Bone marrow (tissue), 2 donors: ENCODE results near the gene TRIM50.
"Not testable (repeated sequence)": the region's sequence is repeated elsewhere in the genome, so short reads cannot be mapped to it uniquely, and the experiment has no call there.

Source experiments
- DNase-seq, 2 donors: peaks; one replicate each; lab custom pipeline; 2025; lab: John Stamatoyannopoulos, UW

Gene TRIM50

DNA sequence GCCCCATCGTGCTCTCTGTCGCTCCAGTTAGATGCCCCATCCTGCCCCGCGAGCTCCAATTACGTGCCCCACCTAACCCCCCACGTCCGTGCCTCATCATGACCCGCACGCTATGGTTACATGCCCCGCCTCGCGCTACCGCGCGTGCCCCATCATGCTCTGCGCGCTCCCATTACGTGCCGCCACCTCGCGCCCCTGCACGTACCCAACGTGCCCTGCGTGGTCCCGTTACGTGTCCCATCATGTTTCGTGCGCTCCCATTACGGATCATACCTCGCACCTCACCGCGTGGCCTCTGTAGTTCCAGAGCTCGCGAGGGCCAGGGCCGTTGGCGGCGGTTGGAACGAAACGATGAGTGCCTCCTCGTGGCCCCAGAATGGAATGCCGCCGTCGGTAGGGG lies at the start of gene TRIM50, which contains the start of gene FKBP6:
Gene TRIM50 (minus strand): TSS at position 161 of the 400 bp plus-strand sequence. CDS start 3,295 bp downstream, outside the sequence.
Gene FKBP6 (plus strand): TSS at position 240 of the 400 bp plus-strand sequence. CDS start 268 bp downstream, outside the sequence.
- DNase-seq = not testable (repeated sequence)

DNA sequence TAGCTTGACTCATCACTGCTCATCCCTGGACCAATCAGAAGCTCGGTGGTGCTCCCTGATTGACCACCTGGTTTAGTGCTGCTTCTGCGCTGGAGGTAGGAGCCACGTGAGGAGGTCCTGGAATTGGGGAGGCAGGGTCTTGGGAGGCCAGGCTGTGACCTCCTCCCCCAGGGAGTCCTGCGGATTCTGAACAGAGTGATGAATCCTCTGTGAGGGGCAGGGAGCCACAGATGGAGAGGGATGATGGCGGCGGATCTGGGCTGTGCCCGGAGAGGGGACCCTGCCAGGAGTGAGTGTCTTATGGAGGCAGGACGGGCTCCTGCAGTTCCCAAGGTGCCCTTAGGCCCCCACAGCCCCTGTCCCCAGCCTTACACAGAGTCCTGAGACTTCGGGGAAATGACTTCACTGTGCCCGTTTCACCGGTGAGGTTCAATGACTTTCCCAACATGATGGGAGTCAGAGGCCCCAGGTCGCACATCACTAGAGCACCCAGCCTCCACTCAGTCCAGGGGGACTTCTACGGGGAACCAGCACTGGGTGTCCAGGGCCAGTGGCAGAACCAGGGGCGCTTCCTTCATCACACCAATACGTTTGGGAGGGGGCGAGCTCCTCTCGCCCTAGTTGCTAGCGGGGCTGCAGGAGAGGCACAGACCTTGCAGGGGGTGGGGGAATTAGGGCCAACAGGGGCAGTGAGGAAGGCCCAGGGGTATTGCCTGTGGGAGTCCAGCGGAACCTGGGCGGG lies 49.0 kb upstream of the TRIM50 start:
- DNase-seq = no peak

GRCh38 chr7:73376262-73376661 lies 48.4 kb upstream of the TRIM50 start:
- not testable (repeated sequence) for DNase-seq

- DNase-seq = no peak
Observed at GRCh38 chr7:73373741-73374140, 45.9 kb upstream of the TRIM50 start.

DNA sequence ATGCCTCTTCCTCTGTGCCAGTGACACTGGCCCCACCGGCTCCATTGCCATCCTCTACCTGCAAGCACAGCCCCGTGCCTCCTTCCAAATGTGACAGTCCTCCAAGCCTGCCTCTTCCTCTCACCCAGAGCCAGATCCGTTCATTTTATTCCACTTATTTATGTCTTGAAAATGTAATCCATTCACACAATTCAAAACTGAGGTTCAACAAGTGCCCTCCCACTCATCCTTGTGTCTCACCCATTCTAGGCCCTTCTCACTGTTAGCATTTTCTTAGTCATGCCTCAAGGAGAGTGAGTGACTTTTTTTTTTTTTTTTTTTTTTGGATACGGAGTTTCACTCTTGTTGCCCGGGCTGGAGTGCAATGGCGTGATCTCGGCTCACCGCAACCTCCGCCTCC lies 41.7 kb upstream of the TRIM50 start:
- DNase-seq = no peak

DNA sequence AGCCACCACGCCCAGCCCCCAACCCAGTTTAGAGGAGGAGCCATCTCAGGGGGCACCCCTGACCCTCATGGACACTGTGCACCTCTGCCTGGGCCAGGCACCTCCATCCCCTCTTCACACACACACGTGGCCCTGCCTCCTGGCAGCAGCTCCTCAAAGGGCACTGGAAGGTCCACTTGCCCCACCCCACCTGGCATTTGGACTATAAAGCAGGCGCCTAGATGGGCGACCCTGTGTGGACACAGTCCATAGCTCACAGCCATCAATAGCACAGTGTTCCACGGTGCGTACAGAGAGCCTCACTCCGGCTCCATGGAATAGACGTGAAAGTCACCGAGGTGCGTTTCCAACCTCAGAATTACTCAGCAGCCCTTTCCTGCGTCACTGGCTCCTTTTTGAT lies 41.1 kb upstream of the TRIM50 start:
- DNase-seq = no peak

DNA sequence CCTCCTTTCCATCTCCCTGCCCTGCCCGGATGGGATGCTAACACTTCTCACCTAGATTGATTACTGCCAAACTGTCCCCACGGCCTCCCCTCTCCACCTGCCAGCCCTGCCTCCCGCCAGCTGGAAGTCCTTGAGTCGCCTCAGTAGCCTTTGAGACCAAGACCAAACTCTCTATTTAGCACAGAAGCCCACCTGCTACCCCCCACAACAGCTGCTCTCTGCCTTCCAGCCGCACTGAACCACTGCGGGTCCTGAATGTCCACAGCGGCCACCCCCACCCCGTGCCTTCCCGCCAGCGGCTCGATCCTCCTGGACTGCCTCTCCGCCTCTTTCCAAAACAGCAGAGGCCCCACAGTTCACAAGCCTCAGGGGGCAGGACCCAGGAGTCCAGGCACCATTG lies 39.1 kb upstream of the TRIM50 start:
- DNase-seq = no peak

DNA sequence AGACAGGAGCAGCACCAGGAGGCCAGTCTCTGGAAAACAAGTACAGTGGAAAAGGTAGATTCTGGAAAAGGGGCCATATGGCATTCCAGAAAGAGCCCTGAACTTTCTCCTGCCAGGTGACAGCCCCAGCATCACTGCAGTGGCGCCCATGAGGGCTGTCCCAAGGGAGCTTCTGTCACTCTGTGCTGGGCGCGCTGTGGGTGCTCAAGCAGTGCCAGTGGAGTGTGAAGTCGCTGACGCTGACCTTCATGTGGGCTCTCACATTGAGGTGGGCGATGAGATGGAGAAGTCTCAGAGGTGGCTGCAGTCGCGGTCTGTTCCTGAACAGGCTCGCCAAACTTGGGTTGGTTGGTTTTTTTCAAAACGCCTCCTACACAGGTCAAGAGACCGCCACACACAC lies 38.2 kb upstream of the TRIM50 start:
- no peak for DNase-seq

DNA sequence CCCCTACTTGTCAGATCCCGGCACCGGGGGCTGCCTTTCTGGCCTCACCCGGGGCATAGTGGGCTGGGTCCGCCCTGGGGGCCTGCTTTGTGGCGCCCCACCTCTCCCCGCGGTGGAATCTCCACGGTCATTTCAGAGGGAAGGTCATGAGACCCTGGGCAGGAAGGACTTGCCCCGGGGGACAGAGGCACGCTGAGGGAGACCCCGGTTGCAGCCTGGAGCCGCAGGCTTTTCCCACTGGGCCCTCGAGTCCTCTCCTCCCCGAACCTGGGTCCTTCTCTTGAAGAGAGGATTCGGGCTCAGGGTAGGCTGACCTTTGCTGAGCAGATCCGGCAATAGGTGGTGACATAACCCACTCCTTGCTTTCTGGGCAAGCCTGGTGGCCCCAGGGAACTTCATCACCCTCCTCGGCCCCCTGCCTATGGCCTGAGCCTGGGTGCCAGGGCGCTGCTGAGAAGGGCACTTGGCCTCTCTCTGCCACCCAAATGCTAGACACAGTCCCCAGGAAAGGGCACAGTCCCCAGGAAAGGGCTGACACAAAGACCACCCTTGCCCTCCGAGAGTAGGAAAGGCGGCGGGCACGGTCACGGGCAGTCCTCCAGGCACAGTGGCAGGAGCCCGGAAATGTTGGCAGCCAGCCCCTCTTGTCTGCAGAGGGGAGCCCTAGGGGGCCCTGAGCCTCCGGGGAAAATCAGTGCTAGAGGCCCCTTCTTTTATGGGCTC lies 36.3 kb upstream of the TRIM50 start:
- DNase-seq = no peak

DNA sequence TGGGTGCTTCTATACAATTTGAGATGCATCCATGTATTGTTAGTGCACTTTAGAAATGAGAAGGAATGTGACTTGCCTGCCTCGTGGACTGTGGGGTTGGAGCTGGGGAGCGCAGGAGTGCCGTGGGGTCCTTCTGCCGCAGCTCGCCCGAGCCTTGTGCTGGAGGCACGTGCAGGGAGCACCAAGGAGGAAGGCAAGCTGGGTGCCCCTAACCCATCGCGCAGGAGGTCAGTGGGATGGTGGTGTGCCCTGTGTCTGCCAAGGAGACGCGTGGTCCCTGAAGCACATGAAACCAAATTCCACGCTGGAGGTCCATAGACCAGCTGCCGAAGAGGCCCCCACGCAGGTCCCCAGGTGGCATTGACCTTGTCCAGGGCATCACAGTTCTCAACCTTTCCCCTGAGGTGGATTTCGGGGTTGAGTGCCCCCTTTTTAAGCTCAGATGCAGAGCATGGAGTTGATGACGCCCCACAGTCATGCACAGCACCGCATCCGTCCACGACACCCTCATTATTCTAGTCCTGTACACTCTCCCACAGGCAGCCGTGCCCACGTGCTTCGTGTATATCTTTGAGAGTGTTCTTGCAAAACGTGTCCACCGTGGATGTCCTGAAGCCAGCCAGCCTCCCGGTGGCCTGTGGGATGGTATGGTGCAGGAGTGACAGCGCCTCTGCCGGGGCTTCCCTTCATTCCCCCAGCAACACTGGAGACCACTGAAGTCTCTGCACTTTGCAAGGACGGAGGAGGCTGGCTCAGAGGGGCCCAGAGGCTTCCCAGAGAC lies 35.5 kb upstream of the TRIM50 start:
- DNase-seq = no peak

GRCh38 chr7:73360590-73360989 lies 32.7 kb upstream of the TRIM50 start:
- DNase-seq = not testable (repeated sequence)

DNA sequence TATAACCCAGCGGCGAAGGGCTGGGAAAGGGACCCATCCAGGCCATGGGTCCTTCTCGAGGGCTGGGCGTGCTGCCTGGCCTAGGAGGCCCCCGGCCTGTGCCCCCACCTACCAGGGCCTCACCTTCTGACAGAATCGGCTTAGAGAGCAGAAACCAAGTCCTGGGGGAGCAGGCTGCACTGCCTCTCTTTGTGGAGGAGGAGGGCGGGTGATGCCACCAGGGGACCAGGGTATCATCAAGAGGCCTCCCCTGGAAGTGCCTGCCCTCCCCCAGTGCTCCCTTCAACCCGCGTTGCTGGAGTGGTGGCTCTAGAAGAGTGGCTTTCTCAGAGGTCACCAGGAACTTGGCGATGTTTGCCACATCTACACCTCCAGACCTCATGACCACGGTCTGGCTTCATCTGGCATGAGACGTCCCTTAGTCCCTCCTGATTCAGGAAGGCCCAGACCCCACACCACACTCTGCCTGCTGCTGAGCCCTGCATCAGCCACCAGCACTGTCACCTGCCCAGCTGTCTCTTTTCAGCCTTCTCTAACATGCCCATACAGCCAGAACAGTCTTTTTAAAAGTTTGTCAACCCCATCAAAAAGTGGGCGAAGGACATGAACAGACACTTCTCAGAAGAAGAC lies 32.0 kb upstream of the TRIM50 start:
- no peak for DNase-seq

DNA sequence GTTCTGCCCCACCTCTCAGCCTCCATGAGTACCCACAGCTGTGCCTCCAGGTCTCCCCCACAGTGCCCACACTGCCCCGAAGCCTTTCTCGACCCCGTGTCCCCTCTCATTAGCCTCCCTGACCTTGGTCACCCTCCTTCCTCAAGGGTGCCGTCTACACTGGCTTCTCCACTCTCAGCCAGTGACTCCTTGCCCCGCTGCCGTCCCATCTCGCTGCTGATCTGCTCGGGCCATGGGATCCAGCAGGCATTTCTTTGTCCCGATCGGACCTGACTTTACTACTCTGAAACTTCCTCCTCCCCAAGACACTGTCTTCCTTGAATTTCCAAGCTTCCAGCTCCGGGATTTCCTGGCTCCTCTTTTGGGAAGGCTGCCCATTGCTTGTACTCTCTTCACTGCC lies 31.4 kb upstream of the TRIM50 start:
- no peak for DNase-seq

GRCh38 chr7:73358590-73359275 lies 30.9 kb upstream of the TRIM50 start:
- no peak for DNase-seq

- no peak for DNase-seq
Observed at GRCh38 chr7:73356159-73356558, 28.3 kb upstream of the TRIM50 start.

- DNase-seq = no peak
Observed at GRCh38 chr7:73354821-73355220, 26.9 kb upstream of the TRIM50 start.

GRCh38 chr7:73354196-73354595 lies 26.3 kb upstream of the TRIM50 start:
- DNase-seq = no peak

GRCh38 chr7:73353243-73353642 lies 25.4 kb upstream of the TRIM50 start:
- DNase-seq = no peak

DNA sequence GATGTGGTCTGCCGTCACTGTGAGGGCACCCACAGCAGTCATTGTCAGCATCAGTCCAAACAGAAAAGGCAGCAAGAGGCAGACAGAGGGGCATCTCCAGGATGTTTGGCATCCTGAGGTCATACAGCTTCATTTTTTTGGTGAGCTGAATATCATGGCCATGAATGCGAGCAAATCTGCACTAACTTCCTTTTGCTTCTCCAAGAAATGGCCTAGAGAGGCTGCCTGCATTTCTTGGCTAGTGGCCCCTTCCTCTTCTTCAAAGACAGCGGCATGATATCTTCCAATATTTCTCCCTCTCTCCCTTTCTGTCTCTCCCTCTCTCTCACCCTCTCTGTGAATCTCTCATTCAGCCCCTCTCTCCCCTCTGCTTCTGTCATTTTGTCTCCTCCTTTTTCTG lies 24.9 kb upstream of the TRIM50 start:
- DNase-seq = no peak

DNA sequence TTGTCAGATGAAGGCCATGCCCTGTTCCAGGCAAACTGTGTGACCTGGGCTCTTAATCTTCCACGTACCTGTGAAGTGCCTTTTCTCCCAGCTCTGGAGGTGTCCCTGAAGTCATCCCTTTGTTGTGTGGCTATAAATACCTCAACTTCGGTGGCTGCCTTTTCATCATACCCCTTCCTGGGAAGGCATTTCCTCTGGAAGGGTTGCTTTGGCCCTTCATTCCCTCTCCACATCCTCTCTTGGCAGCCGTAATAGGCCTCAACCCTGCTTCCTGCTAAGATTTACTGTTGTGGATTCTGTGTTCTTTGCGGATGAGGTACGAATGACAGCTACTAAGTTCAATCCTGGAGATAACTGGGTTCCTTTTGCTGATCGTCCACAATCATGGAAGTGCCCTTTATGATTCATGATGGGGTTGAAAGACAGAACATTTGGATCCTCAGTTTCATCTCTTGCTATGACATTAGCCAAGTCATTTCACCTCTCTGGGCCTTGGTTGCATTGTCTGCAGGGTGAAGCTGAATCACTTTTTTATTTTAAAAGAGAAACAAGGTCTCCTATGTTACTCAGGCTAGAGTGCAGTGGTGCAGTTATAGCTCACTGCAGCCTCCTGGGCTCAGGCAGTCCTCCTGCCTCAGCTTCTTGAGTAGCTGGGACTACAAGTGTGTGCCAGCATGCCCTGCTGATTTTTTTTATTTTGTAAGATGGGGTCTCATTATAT lies 23.7 kb upstream of the TRIM50 start:
- DNase-seq = no peak
